Urinary bladder (tissue), 4 donors: ENCODE results near the gene NOS1AP. TPM values are rescaled to one million over a fixed set of nuclear protein-coding genes. Genes with fewer than 3 reads are reported as not detected.
"Not testable (repeated sequence)": the region's sequence is repeated elsewhere in the genome, so short reads cannot be mapped to it uniquely, and the experiment has no call there.

Experiments
- DNase-seq: peaks from one replicate; pipeline ENCODE4 v3.0.0-alpha.2; 2015; ENCODE audit errors: extremely low spot score
- H3K27ac ChIP-seq: one replicate; pipeline ENCODE4 v1.5.1; 2013; ENCODE audit warnings: low read depth, mild to moderate bottlenecking, moderate library complexity
- H3K36me3 ChIP-seq: one replicate; pipeline ENCODE4 v1.6.1; 2013; ENCODE audit warnings: mild to moderate bottlenecking, moderate library complexity; ENCODE audit not compliant: insufficient read depth
- H3K4me1 ChIP-seq: one replicate; pipeline ENCODE4 v1.6.1; 2013; ENCODE audit warnings: mild to moderate bottlenecking, moderate library complexity; ENCODE audit not compliant: insufficient read depth
- H3K4me3 ChIP-seq: one replicate; pipeline ENCODE4 v1.5.1; 2013; ENCODE audit warnings: low read depth, low read length
- WGBS: extraction: QIAGEN DNeasy Blood & Tissue Kit; methylation state at CpG from one replicate; pipeline ENCODE4 v1.1.7; 2013; 5-methylcytosine and 5-hydroxymethylcytosine counted together
- polyA plus RNA-seq: library from polyadenylated mRNA; stranded (reverse); fragments of 200-250 nt; gene quantifications from one replicate; pipeline ENCODE4 v1.2.3, GENCODE V29; 2013
- small RNA-seq: library from RNA; depleted of rRNA; stranded (forward); fragments of <200 nt; gene quantifications from one replicate; pipeline ENCODE3, GENCODE V24; 2014
- total RNA-seq: library from RNA; depleted of rRNA; stranded (reverse); fragments of >200 nt; gene quantifications from one replicate; pipeline ENCODE4 v1.2.3, GENCODE V29; 2014
- donor health status: healthy with polysubstance abuse.
- donor health status: healthy.

NOS1AP gene
- total and polyA plus RNA-seq, 2 donors: 0.92 to 2.0 TPM

- no peaks in the 10 kb centered on the region for H3K4me1 ChIP-seq
- H3K4me3 ChIP-seq: no peak overlapping the region
- no peak for DNase-seq
- WGBS: 90% methylated on average over 7 of the region's 7 CpGs
- no peaks in the 10 kb centered on the region for H3K36me3 ChIP-seq
- no peak overlapping the region for H3K27ac ChIP-seq
Observed at GRCh38 chr1:162417650-162418049, 348.2 kb downstream of the NOS1AP start.

- not testable (repeated sequence) for H3K4me3 ChIP-seq, H3K27ac ChIP-seq, H3K36me3 ChIP-seq, H3K4me1 ChIP-seq, DNase-seq
- 71% methylated on average over 7 of the region's 7 CpGs for WGBS
Observed at GRCh38 chr1:162418584-162418983, 349.1 kb downstream of the NOS1AP start.

- peak; percentile 14 for DNase-seq
- not testable (repeated sequence) for H3K4me3 ChIP-seq, H3K36me3 ChIP-seq, H3K27ac ChIP-seq, H3K4me1 ChIP-seq
- WGBS: 58% methylated on average over 9 of the region's 9 CpGs
Observed at GRCh38 chr1:162419450-162419931, 350.0 kb downstream of the NOS1AP start.

Small RNAs within 50 kb of the gene (small RNA-seq; reads per million reads assigned to genes)
- gene MIR4654 (not detected), gene MIR556 (0.18 reads per million), gene RNA5SP61 (not detected)

Other genes with a start within 250 kb of the NOS1AP start
- gene OLFML2B, start 45.8 kb upstream of the NOS1AP start, total RNA-seq: 16.0 TPM
- 11.9 TPM for gene OLFML2B, start 45.8 kb upstream of the NOS1AP start, polyA plus RNA-seq